ENCODE data around the gene NDST3.
"Not testable (repeated sequence)": the region's sequence is repeated elsewhere in the genome, so short reads cannot be mapped to it uniquely, and the experiment has no call there.

The NDST3 gene

DNA sequence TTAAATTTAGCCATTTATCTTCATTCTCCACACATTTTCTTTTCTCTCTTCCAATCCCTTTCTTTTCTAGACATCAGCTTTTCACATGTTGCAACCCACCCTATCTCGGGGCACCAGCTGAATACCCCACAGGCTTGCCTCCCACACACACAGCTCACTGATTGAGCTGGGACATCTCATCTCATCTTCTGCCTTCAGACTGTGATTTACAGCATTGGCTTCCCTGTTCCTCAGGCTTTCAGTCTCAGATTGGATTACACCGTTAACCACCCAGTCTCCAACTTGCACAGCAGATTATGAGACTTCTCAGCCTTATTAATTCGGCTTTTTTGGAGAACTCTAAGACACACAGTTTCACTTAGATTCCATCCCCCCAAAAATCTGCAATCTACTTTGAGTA is 224.8 kb downstream of the NDST3 start:
- DNase-seq (ENCODE audit: insufficient read length) (no peak), FAIRE-seq (no peak)
- TF ChIP-seq TAF1 (IDR thresholded peaks at IDR 0.05; ENCODE audit: borderline replicate concordance, low read depth, low read length): no peak
- no peak for TF ChIP-seq POLR2AphosphoS5 (IDR thresholded peaks at IDR 0.05; ENCODE audit: low read depth, low read length)
- TF ChIP-seq POLR2A (IDR thresholded peaks at IDR 0.05; ENCODE audit: low read depth, low read length): no peak

DNA sequence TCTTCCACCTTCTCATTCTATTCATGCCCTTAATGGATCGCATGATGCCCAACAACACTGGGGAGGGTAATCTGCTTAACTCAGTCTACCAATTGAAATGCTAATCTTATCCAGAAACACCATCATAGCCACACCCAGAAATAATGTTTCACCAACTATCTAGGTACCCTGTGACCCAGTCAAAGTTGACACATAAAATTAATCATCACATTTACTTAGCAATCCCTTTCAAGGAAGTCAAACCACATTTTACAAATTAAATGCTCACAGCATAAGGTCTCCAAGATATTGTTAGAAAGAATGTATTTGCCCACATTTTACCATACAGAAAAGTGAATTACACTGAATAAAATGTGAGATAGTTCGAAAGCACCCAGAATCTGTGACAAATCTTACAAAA is 226.0 kb downstream of the NDST3 start:
- FAIRE-seq (no peak), DNase-seq (ENCODE audit: insufficient read length) (no peak)
- TF ChIP-seq POLR2A (IDR thresholded peaks at IDR 0.05; ENCODE audit: low read depth, low read length) (no peak), POLR2AphosphoS5 (IDR thresholded peaks at IDR 0.05; ENCODE audit: low read depth, low read length) (no peak), TAF1 (IDR thresholded peaks at IDR 0.05; ENCODE audit: borderline replicate concordance, low read depth, low read length) (no peak)

DNA sequence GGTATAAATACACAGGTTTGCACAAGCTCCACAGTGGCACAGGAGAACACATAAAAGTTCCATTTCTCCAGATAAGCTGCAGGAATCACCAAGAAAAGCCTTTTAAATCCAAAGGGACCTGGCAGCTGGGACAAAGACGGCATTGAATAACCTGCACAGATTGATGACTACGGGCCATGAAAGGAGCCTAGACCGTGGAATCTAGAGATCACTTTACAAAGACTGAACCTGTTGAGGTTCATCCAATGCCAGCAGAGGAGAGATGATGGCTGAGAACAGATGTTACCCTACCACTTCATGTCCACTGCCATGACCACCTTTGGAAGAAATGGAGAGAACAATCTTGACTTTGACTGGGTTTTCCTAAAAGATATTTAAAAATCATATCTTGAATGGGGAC is 229.8 kb downstream of the NDST3 start:
- TF ChIP-seq POLR2AphosphoS5 (IDR thresholded peaks at IDR 0.05; ENCODE audit: low read depth, low read length) (no peak), TAF1 (IDR thresholded peaks at IDR 0.05; ENCODE audit: borderline replicate concordance, low read depth, low read length) (no peak), POLR2A (IDR thresholded peaks at IDR 0.05; ENCODE audit: low read depth, low read length) (no peak)
- DNase-seq (ENCODE audit: insufficient read length) (no peak), FAIRE-seq (no peak)

DNA sequence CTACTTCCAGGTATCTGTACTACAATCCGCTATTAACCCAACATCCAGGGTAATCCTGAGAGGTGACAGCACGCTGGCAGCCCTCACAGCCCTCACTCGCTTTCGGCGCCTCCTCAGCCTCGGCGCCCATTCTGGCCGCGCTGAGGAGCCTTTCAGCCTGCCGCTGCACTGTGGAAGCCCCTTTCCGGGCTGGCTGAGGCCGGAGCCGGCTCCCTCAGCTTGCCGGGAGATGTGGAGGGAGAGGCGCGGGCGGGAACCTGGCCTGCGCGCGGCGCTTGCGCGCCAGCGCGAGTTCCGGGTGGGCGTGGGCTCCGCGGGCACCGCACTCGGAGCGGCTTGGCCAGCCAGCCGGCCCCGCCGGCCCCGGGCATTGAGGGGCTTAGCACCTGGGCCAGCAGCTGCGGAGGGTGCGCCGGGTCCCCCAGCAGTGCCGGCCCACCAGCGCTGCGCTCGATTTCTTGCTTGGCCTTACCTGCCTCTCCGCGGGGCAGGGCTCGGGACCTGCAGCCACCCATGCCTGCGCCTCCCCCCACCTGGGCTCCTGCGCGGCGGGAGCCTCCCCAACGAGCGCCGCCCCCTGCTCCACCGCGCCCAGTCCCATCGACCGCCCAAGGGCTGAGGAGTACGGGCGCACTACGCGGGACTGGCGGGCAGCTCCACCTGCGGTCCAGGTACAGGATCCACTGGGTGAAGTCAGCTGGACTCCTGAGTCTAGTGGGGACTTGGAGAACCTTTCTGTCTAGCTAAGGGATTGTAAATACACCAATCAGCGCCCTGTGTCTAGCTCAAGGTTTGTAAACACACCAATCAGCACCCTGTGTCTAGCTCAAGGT is 231.2 kb downstream of the NDST3 start:
- FAIRE-seq (no peak), DNase-seq (ENCODE audit: insufficient read length) (no peak)
- TF ChIP-seq POLR2AphosphoS5 (IDR thresholded peaks at IDR 0.05; ENCODE audit: low read depth, low read length) (no peak), POLR2A (IDR thresholded peaks at IDR 0.05; ENCODE audit: low read depth, low read length) (no peak), TAF1 (IDR thresholded peaks at IDR 0.05; ENCODE audit: borderline replicate concordance, low read depth, low read length) (no peak)

DNA sequence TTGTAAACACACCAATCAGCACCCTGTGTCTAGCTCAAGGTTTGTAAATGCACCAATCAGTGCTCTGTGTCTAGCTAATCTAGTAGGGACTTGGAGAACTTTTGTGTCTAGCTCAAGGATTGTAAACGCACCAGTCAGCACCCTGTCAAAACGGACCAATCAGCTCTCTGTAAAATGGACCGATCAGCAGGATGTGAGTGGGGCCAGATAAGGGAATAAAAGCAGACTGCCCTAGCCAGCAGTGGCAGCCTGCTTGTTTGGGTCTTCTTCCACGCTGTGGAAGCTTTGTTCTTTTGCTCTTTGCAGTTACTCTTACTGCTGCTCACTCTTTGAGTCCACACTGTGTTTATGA is 231.8 kb downstream of the NDST3 start:
- not testable (repeated sequence) for FAIRE-seq; DNase-seq (ENCODE audit: insufficient read length)

DNA sequence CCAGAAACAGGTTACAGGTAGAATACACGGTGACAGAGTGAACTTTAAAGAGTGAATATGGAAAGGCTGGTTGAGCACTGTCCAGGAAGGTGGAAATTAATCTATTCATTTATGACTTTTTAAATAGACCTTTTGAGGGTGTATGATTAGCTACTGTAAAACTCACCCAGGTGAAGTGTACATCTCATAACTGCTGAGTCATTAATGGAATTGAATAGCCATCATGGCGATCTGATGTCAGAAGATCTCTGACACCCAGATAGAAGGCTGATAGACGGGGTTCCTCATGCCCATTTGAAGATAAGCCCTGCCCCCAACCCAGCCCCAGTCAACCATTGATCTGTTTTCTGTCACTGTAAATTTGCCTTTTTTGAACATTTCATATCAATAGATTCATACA is 234.5 kb downstream of the NDST3 start:
- DNase-seq (ENCODE audit: insufficient read length) (no peak), FAIRE-seq (no peak)
- TF ChIP-seq POLR2A (IDR thresholded peaks at IDR 0.05; ENCODE audit: low read depth, low read length): no peak
- TF ChIP-seq POLR2AphosphoS5 (IDR thresholded peaks at IDR 0.05; ENCODE audit: low read depth, low read length): no peak
- TF ChIP-seq TAF1 (IDR thresholded peaks at IDR 0.05; ENCODE audit: borderline replicate concordance, low read depth, low read length): no peak

DNA sequence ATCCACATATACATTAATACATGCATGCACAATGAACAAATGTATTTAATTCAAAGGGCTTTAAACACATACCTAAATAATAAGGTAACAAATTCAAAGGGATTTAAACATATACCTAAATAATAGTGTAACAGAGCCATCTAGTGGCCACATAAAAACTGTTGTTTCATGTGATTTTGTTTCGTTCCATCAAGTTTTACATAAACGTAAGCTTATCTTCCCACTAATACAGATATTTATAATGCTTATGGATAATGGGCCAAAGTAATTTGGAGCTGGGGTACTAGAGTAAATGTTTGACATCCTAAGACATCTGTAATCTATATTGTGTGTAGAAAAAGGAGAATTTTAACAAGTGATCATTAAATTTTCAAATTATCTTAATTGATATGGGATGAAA is 236.2 kb downstream of the NDST3 start:
- DNase-seq (ENCODE audit: insufficient read length): no peak

DNA sequence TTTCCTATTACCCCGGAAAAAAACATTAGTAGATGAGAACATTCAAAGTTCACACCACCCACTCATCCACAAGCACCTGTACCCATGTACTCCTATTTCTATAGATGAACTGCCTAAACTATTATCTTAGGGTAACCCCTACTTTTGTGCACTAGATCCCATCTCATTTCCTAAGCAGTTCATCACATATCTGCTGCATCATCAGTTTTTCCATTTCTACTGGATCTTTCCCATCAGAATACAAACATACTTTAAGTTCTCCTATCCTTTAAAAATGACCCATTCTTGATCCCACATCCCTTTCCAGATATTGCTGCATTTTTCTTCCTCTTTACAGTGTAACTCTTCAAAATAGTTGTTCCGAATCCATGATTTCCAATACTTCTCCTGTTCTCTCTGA is 237.5 kb downstream of the NDST3 start:
- FAIRE-seq (no peak), DNase-seq (ENCODE audit: insufficient read length) (no peak)
- TF ChIP-seq POLR2AphosphoS5 (IDR thresholded peaks at IDR 0.05; ENCODE audit: low read depth, low read length) (no peak), TAF1 (IDR thresholded peaks at IDR 0.05; ENCODE audit: borderline replicate concordance, low read depth, low read length) (no peak), POLR2A (IDR thresholded peaks at IDR 0.05; ENCODE audit: low read depth, low read length) (no peak)

More for the DNA sequence above, 236.2 kb downstream of the NDST3 start:
- TF ChIP-seq POLR2AphosphoS5 (IDR thresholded peaks at IDR 0.05; ENCODE audit: low read depth, low read length) (no peak), POLR2A (IDR thresholded peaks at IDR 0.05; ENCODE audit: low read depth, low read length) (no peak), TAF1 (IDR thresholded peaks at IDR 0.05; ENCODE audit: borderline replicate concordance, low read depth, low read length) (no peak)
- peak; percentile 92 for FAIRE-seq

DNA sequence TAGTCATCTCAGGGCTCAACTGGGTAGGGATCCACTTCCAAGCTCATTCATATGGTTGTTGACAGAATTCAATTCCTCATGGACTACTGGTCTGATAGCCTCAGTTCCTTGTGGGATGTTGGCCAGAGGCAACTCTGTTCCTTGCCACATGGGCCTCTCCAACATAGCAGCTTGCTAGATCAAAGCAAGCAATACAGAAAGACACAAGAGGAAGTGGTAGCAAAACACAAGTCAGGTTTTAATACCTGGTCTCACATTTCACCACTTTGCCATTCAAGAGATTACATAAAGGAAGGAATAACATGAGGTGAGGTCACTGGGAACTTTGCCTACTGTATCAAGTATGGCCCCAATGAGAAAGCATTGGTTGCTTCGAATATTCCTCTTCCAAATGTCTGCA is 239.4 kb downstream of the NDST3 start:
- DNase-seq (ENCODE audit: insufficient read length): no peak
- TF ChIP-seq TAF1 (IDR thresholded peaks at IDR 0.05; ENCODE audit: borderline replicate concordance, low read depth, low read length): no peak
- TF ChIP-seq POLR2AphosphoS5 (IDR thresholded peaks at IDR 0.05; ENCODE audit: low read depth, low read length): no peak
- no peak for FAIRE-seq

DNA sequence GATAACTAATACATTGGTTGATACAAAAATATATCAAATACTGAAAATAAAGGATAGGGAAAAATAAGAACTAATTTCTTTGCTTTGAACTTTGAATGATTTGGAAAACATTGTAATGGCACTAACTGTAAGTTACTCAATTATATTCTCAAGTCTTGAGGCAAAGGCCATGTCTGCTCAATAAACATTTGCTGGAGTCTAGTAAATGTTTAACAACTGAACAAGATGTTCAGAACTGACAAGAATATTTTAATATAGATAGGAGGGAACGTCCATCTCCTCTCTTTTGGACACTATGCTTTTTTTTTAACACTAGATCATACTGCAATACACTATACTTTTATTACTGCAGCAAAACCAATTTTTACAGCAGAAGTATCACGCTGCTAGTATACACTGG is 242.3 kb downstream of the NDST3 start:
- FAIRE-seq (no peak), DNase-seq (ENCODE audit: insufficient read length) (no peak)
- TF ChIP-seq POLR2AphosphoS5 (IDR thresholded peaks at IDR 0.05; ENCODE audit: low read depth, low read length) (no peak), TAF1 (IDR thresholded peaks at IDR 0.05; ENCODE audit: borderline replicate concordance, low read depth, low read length) (no peak), POLR2A (IDR thresholded peaks at IDR 0.05; ENCODE audit: low read depth, low read length) (no peak)

DNA sequence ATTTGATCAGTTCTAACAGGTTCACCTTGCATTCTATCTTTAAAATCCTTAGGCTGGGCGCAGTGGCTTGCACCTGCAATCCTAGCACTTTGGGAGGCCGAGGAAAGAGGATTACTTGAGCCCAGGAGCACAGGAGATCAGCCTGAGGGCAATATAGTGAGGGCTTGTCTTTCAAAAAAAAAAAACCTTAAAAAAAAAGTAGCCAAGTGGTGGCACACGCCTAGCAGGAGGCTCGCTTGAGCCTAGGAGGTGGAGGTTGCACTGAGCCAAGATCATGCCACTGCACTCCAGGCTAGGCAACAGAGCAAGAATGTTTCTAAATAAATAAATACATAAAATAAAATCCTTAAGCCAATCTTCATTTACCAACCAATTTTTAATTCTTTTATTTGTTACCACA is 243.0 kb downstream of the NDST3 start:
- no peak for FAIRE-seq
- DNase-seq (ENCODE audit: insufficient read length): no peak
- no peak for TF ChIP-seq TAF1 (IDR thresholded peaks at IDR 0.05; ENCODE audit: borderline replicate concordance, low read depth, low read length)
- TF ChIP-seq POLR2AphosphoS5 (IDR thresholded peaks at IDR 0.05; ENCODE audit: low read depth, low read length): no peak
- no peak for TF ChIP-seq POLR2A (IDR thresholded peaks at IDR 0.05; ENCODE audit: low read depth, low read length)

DNA sequence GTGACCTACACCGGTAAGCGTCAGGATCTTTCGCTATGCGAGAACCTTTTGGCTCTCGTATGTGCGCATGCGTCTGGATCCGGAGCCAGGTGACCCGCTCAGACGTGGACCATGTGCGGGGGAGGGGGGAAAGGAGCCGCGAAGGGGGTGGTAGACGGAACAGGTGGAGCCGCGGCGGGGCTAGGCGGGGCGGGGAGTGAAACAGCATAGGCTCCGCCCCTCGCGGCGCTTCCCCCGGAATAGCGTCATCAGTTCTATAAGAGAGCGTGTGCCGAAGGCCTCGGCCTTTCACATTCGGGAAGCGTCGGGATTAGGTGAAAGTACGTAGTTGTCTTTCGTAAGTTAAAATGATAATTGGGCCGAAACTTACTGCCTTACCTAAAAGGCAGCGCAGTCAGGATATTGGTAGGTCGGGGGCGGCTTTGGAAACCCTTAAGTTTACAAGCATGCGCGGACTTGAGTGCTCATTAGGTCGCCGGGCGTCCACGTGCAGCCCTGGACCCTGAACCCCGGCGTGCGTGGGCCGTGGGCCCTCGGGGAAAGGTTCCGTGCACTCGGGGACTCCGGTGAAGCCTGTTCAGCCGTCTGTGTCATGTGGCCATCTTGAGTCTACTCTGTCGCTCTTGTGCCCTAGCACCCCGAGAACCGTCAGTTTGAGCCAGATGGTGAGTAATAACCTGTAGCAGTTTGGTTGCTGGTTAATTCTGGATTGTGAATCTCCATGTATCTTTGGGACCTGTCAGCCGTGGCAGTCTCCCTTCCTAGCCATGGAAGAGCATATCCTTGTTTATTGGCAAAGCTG is 244.4 kb downstream of the NDST3 start:
- DNase-seq (ENCODE audit: insufficient read length): peak; percentile 71
- TF ChIP-seq POLR2A (IDR thresholded peaks at IDR 0.05; ENCODE audit: low read depth, low read length): peak; percentile 99
- TF ChIP-seq TAF1 (IDR thresholded peaks at IDR 0.05; ENCODE audit: borderline replicate concordance, low read depth, low read length): peak; percentile 95
- TF ChIP-seq POLR2AphosphoS5 (IDR thresholded peaks at IDR 0.05; ENCODE audit: low read depth, low read length): peak; percentile 99
- FAIRE-seq: peak; percentile 93

All from GM12892 (cell line).